HG03521 (cell line): ENCODE measurements around the gene ABCC6.
"Not testable (repeated sequence)": the region's sequence is repeated elsewhere in the genome, so short reads cannot be mapped to it uniquely, and the experiment has no call there.

Source experiments
- ATAC-seq: cut with Tn5 transposase; IDR thresholded peaks from one replicate; pipeline ENCODE4 v1.9.1; 2021; ENCODE audit warnings: mild to moderate bottlenecking, moderate library complexity; ENCODE audit not compliant: unreplicated experiment

The ABCC6 gene

GRCh38 chr16:16118337-16118736 lies 105.0 kb downstream of the ABCC6 start:
- no peak for ATAC-seq

DNA sequence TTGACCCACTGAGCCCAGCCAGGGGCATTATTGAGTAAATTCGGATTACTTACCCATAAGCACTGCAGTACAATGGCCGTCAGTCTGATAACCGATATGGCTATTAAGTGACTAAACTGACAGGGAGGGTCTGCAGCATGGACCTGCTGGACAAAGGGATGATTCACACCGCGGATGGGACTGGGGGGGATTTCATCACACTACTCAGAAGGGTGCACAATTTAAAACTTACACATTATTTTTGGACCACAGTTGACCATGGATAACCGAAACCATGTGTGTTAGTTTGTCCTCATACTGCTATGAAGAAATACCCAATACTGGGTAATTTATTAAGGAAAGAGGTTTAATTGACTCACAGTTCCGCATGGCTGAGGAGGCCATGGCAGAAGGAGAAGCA lies 106.5 kb downstream of the ABCC6 start:
- no peak for ATAC-seq

- ATAC-seq = no peak
Measured at GRCh38 chr16:16113076-16113475, 110.2 kb downstream of the ABCC6 start.

DNA sequence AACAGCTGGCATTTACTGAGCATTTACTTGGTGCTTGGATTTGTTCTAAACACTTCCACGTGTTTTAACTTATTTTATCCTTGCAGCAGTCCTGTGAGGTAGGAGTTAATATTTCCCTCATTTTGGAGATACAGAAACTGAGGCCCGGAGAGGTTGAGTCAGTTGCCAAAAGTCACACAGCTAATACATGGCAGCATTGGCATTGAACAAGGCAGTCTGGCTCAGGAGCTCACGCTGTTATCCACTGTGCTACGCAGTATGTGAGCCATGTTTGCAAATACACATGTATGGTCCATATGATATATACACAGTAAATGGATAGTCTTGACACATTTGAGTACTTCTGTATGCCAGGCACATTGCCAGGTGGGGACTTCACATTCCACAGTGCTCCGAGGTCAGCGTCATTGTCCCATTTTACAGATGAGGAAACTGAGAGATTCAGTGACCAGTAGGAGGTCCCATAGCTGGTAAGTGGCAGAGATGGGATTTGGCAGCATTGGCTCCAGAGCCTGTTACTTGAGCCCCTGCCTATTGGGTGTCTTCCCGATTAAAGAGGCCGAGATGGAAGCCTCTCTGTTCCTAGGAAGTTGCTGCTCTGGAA lies 110.7 kb downstream of the ABCC6 start:
- no peak for ATAC-seq

- no peak for ATAC-seq
Measured at GRCh38 chr16:16111639-16112038, 111.7 kb downstream of the ABCC6 start.

GRCh38 chr16:16110111-16110490 lies 113.2 kb downstream of the ABCC6 start:
- ATAC-seq = no peak

- ATAC-seq = no peak
Measured at GRCh38 chr16:16109453-16110110, 113.7 kb downstream of the ABCC6 start.

DNA sequence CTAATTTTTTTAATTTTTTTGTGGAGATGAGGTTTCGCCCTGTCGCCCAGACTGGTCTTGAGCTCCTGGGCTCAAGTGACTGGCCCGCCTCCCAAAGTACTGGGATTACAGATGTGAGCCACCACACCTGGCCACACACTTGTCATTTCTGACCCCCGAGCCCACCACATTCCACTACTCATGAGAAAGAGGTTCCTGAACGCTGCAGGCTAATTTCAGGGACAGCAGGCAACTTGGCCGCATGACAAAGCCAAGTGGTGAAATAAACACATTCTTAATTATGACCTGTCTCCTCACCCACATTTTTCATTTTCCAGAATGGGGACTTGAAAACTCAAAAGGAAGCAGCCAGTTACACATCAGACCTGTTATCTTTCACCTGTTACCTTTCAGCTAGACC lies 114.5 kb downstream of the ABCC6 start:
- no peak for ATAC-seq

GRCh38 chr16:16107839-16108238 lies 115.5 kb downstream of the ABCC6 start:
- ATAC-seq = no peak

GRCh38 chr16:16106466-16106865 lies 116.8 kb downstream of the ABCC6 start:
- no peak for ATAC-seq

DNA sequence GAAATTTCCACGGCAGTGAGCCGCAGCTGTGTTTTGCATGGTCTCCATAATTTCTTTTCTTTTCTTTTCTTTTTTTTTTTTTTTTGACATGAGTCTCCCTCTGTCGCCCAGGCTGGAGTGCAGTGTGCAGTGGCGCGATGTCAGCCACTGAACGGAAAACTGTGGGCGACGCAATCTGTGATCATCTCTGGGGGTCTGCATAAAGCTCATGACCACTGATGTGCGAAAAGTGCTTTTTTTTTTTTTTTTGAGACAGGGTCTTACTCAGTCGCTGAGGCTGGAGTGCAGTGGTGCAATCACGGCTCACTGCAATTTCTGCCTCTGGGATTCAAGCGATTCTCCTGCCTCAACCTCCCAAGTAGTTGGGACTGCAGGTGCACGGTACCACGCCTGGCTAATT lies 117.6 kb downstream of the ABCC6 start:
- ATAC-seq = no peak

GRCh38 chr16:16104804-16105141 lies 118.5 kb downstream of the ABCC6 start:
- not testable (repeated sequence) for ATAC-seq

GRCh38 chr16:16104132-16104803 lies 119.0 kb downstream of the ABCC6 start:
- not testable (repeated sequence) for ATAC-seq

- no peak for ATAC-seq
Measured at GRCh38 chr16:16102738-16103137, 120.6 kb downstream of the ABCC6 start.

DNA sequence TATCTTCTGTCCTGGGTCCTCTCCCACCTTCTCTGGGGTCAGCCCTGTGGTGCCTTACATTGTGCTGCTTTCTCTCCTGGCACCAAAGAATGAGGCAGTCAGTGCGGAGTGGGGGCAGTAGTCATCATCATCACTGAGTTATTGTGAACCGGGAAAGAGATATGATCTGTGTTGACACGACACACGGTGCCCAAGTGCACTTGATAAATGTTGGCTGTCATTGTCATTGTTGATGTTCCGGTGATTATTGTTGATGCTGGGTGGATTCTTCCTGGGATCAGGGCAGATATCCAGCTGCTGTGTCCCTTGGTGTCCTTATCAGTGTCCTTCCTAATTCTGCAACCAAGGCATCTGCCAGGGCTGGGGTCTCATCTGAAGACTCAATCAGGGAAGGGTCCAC lies 121.7 kb downstream of the ABCC6 start:
- ATAC-seq = no peak

DNA sequence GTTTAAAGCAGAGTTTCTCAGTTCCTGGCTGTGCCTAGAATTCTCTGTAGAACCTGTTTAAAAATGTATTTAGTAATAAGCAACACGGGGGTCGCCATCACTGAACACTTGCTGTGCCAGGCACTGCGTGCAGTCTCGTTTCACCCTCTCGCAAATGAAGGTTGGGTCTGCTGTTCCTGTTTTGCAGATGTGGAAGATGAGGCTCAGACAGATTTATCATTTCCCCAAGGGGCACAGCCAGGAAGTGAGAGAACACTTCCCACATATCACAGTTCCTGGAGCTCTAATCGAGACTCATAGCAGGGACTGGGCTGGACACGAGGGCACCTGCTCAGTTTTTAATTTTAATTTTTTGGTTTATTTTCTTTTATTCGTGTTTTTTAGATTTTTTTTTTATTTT lies 122.7 kb downstream of the ABCC6 start:
- no peak for ATAC-seq

- no peak for ATAC-seq
Measured at GRCh38 chr16:16099320-16099719, 124.0 kb downstream of the ABCC6 start.
